Liver (tissue), 3 donors: ENCODE data around the gene QARS1.

Source experiments
- CTCF ChIP-seq: fragments of 150-350 bp; IDR thresholded peaks from 2 replicates; pipeline ENCODE4 v1.5.1; 2017; ENCODE audit warnings: improper control_type of control experiment, low read depth, low read length; ENCODE audit not compliant: missing input control
- GABPA ChIP-seq, 2 donors: IDR thresholded peaks in 1 of 2; conservative IDR thresholded peaks in 1 of 2; 2 replicates each; pipeline ENCODE4 v1.6.1; 2016; ENCODE audit warnings: antibody characterized with exemption in 2 of 2, mild to moderate bottlenecking in 1 of 2, moderate library complexity in 1 of 2
- JUND ChIP-seq, 2 donors: IDR thresholded peaks; 2 replicates each; pipeline ENCODE4 v1.6.1; 2016; ENCODE audit warnings: antibody characterized with exemption in 2 of 2
- TF ChIP-seq, protein P1 (sequence below): IDR thresholded peaks from 2 replicates; pipeline ENCODE4 v1.6.1; 2016; ENCODE audit warnings: antibody characterized with exemption
- donor health status: healthy.
- donor health status: healthy.

DNA sequence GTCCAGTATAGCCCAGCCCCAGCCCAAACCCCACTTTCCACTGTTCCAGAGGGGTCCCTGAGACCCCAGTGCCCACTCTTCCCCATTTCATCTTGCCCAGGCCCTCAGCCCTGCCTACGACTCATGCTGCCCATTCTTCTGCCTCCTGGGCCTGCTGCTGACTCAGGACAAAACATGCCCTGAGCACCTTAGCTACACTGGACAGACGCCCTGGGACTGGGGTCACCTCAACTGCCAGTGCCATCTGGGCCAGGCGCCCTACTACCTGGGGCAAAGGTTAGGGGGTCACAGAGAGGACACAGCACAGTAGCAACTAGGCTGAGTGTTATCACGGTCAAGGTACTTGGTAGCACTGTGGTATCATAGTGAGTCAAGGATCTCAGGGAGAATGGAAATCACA lies 30.9 kb upstream of the QARS1 start:
- TF ChIP-seq GABPA (IDR thresholded peaks at IDR 0.05 in 1 of 2, conservative IDR thresholded peaks at IDR 0.05 in 1 of 2) (no peak), CTCF (no peak), JUND (IDR thresholded peaks at IDR 0.05) (no peak)
- TF ChIP-seq, protein P1, sequence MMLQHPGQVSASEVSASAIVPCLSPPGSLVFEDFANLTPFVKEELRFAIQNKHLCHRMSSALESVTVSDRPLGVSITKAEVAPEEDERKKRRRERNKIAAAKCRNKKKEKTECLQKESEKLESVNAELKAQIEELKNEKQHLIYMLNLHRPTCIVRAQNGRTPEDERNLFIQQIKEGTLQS, result no peak
